Right kidney (tissue), 1 donor: ENCODE measurements around the gene ZBTB7A.

Source experiments
- DNase-seq: peaks from one replicate; pipeline ENCODE4 v3.0.0-alpha.2; 2016

The ZBTB7A gene

DNA sequence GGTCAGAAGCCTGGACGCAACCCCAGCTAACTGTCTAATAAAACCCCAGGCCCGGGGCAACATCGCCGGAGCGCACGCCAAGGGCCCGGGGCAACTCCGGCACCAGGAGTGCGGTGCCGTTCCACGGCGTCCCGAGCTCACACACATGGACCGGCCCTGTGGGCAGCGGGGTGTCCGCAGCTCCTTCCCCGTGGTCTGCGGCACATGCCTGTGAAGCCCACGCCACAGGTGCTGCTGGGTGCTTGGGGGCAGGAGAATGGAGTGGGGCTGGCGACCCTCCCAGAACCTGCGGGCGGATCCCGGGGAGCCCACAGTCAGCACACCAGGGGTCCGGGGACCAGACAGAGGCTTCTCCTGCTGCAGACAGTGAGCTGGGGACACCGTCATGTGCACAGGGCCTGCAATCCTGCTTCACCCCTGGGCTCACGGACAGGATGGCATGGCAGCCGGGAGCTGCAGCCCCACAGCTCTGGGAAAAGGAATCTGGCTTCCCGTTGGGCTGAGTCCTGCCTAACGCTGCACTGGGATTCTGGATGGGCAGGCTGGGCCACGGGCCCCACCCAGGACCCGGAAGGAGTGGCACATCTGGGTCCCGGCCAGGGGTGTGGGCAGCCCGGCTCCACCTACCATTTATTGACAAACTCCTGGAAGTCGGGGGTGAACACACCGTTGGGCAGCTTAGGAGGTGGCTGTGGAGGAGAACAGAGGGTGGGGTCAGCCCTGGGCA lies 28.2 kb upstream of the ZBTB7A start:
- no peak for DNase-seq

DNA sequence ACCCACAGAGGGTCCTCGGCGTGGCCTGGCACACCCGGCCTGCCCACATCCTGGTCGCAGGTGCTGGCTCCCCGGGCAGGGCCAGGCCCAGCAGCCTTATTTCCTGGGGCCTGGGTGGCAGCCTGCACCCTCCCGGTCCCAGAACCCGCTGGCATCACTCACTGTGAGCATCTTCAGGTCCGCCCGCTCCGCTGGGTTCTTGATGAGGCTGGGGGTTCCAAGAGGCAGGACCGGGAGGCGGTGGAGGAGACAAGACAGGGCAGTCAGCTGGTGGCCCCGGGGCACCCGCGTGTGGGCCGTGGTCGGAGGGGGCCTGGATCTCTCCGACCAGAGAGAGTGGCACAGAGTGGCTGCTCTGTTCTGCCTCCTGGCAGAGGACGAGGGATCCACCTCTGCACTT lies 27.6 kb upstream of the ZBTB7A start:
- DNase-seq, result no peak

DNA sequence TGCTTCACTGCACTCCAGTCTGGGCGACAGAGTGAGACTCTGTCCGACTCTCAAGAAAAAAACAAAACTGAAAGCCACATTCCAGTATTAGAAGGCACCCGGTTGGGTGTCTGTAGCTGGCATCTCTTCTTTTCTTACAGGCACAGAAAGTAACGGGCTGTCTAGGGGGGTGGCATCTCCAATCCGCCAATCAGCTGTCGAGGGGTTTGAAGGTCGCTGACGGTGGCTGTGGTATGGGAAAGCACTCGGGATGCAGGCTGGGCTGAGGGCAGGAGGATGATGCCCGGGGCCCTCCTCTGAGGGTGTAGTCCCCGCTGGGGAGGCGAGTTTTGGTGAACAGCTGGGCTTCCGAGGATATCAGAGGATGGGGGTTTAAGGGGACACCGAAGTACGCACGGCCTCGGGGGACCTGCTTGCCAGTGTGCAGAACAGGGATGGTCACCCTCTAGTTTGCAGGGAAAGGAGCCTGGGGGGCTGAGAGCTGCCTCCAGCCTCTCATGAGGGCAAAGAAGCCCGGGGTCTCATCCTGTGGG lies 27.0 kb upstream of the ZBTB7A start:
- no peak for DNase-seq

DNA sequence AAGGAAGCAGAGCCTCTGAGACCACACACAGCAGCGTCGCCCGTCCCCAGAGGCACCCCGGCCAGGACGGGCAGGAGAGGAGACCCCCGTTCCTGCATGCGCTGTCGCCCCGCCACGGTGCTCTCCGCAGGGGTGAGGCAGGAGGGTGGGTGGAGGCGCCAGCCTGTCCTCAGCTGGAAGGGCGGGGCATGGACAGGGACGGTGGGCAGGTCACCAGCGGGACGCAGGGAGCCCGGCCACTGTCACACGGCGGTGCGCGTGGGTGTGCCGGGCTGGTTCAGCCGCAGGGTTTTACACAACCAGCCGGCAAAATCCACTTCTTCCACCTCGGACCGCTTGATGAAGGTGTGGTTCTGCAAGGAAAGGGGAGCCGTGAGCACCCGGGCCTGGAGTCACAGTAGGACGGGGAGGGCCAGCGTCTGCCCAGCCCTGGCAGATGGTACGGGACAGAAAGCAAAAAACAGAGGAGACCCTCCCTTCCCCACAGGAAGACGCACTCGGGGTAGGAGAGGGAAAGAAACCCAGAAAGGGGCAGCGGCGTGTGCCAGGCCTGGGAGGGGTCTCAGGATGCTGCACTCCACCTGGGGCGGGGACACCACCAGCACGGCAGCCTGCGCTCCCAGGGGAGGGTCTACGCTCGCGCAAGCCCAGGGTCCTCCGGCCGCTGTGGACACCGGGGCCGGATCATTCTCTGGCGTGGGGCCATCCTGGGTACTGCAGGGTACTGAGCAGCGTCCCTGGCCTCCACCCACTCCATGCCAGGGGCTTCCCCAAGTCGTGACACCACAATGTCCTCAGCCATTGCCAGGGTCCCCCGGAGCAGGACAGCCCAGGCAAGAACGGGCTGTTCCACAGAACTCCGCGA lies 23.9 kb upstream of the ZBTB7A start:
- DNase-seq, result no peak

DNA sequence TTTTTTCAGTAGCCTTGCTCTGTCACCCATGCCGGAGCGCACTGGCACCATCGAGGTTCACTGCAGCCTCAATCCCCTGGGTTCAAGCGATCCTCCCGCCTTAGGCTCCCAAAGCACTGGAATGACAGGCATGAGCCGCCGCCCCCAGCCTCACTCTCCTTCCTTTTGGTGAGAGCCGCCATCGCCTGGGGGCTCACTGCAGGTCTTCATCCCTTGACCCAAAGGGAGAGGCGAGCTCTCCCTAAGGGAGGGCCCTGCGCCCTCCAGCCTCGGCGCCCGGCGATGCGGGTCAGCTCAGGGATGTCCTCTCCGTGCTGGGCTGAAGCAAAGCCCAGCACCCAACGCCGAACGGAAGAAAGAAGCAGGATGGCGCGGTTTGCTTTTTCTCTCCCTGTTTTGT lies 23.2 kb upstream of the ZBTB7A start:
- DNase-seq, result no peak

DNA sequence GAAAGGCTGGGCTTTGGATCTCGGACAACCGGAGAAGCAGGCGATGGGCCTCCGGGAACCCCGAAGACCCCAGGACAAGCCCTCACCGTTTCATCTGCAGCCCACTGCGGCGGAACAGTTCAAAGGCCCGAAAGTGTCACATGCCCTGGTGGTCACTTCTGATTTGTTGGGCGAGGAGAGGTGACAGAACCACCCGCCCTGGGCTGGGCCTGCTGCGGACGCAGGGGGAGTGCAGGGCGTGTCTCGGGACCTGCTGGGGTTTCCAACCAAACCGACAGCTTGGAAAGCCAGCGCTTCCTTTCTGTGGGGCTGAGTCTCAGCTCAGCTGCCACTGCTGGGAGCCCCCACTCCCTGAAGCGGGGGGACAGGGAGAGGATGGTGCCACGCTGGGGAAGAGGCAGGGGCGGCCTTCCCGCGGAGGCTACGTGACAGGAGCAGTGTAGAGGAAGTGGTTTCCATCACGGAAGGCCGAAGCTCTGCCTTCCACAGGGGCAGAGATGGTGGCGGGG lies 22.8 kb upstream of the ZBTB7A start:
- DNase-seq, result no peak

DNA sequence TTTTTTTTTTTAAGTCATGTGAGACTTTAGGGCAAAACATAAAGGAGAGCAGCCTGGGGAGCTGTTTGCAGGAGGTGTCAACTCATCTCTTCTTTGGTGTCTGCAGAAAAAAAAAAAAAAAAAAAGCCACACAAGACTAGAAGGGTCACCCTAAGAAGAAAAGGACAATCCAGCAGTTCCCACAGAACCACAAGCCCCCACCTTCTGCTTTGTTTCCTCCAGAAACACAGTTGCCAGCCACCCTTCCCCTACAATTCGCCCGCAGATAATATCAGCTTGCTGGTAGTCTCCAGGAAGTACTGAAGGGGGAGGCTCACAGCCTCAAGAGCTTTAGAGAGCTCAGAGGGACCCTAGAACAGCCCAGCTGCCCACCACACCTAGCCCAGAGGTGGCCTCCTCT lies 22.3 kb upstream of the ZBTB7A start:
- DNase-seq, result no peak

DNA sequence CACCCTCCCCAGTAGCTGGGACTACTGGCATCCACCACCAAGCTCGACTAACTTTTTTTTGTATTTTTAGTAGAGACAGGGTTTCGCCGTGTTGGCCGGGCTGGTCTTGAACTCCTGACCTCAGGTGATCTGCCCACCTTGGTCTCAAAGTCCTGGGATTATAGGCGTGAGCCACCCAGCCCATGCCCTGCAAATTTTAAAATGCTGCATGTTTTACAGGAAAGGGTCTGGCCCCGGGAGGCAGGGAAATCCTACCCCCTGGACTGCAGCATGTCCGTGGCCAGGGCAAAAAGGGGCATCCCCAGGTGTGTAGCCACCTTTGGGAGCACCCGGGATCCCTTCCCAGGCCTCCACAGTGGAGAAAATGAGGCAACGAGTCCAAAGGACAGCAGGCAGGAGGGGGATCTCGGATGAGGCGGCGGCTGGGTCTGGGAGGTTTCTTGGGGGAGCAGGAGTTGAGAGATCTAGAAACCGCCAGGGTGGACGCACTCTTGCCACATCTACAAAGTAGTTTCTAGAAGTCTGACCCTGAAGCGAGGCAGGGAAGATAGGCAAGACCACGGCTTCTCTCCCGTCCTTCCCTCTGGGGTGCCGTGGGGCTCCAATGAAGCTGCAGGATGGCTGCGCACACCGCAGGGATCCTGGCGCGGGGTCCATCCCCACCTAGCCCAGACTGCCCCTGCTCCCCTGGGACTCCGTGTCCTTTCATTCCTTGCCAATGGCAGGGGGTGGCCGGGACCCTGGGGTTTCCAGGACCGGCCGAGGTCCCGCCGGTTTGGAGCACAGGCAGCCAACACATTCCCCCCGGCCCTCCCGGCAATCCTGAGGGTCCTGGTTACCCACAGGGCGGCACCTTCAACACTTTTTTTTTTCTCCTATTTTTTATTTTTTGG lies 21.3 kb upstream of the ZBTB7A start:
- no peak for DNase-seq

DNA sequence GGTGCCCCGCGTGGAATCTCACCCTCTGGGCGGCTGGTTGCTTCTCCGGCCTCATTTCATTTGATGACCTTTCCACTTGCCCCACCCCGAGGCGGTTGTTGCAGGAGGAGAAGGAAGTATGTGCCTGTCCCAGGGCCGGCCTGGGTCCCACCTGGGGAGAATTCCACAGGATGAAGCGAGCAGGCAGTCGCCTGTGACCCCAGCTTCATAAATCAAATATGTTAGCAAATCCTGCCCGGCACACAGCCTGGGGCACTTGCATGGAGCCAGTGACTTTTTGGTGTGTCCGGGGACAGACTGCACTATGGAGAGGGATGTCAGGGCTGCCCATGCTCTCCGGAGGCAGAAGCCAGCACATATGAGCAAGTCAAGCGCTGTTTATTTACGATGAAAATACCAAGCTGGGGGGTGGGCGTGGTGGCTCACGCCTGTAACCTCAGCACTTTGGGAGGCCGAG lies 19.7 kb upstream of the ZBTB7A start:
- no peak for DNase-seq

DNA sequence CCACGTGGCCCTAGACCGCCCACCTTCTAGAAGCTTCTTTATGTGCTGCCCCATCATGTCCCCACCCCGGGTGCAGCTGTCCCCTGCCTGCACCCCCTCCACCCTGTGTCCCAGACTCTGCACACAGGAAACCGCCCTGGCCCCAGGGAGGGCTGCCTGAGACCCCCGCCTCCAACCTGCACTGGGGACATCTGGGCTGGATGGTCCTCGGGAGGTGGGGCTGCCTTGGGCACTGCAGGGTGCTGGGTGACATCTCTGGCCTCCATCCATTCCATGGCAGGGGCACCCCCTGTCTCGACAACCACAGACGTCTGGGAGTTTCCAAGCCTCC lies 17.8 kb upstream of the ZBTB7A start:
- no peak for DNase-seq

DNA sequence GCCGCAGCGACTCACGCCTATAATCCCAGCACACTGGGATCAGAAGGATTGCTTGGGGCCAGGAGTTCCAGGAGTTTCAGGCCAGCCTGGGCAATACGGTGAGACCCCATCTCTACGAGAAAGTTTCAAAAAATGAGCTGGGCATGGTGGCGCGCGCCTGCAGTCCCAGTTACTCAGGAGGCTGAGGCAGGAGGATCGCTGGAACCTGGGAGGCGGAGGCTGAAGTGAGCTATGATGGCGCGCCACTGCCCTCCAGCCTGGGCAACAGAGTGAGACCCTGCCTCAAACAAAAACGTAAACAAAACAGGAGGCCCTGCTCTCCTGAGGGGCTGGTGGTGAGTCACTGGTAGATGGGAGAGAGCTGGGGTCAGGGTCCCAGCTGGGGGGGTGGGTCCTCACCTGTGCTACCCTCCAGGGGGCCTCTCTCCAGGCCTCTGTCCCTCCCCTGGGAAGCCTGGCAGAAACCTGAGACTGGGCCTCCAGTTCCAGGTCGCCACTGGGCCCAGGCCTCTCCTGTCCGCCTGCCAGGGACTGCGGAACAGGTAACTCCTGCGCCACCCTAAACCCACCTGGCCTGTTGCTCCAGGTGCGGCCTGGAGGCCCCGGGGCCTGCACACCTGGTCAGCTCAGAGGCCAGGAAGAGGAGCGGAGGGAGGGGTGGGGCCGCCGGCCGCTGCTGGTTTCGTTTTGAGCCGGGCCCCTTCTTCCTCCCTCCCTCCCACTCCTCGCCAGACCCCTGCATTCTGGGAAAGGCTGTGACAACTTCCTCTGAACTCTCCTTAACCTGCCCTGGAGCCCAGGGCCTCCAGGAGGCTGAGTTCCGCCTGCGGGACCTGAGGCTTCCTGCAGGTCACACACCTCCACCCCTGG lies 17.2 kb upstream of the ZBTB7A start:
- peak; percentile 67 for DNase-seq

DNA sequence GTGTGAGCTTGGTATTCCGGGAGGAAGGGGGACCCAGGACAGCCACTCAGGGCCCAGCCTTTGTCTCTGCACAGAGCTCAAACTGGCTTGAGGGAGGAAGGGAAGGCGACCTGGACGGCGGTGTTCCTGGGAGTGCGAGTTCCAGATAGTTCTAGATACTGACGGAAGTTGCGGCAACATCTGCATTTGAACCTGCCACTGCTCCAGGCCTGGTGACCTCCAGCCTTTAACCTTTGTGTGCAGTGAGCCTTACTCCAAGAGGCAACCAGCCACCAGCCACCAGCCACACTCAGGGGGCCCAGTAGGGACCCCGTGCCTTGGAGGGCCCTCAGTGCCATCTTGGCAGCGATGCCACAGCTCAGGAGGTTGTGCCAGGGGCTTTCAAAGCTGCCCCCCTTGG lies 15.5 kb upstream of the ZBTB7A start:
- no peak for DNase-seq

DNA sequence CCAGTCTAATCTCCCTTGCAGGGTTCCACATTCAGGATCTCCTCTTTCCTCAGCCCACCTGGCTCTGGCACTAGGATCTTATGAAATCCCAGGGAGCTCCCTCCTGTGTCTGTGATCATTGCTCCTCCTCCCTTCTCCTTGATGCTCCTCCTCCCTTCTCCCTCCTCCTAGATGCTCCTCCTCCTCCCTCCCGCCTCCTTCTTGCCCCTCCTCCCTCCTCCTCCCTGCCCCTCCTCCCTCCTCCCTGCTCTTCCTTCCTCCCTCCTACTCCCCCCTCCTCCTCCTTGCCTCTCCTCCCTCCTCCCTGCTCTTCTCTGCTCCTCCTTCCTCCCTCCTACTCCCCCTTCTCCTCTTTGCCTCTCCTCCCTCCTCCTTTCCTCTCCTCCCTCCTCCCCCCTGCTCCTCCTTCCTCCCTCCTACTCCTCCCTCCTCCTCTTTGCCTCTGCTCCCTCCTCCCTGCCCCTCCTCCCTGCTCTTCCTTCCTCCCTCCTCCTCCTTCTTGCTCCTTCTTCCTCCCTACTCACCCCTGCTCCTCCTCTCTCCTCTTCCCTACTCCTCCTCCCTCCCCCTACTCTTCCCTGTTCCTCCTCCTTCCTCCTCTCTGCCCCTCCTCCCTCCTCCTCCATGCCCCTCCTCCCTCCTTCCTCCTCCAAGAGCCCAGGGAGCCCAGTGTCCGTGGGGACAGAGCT lies 14.9 kb upstream of the ZBTB7A start:
- DNase-seq, result no peak

DNA sequence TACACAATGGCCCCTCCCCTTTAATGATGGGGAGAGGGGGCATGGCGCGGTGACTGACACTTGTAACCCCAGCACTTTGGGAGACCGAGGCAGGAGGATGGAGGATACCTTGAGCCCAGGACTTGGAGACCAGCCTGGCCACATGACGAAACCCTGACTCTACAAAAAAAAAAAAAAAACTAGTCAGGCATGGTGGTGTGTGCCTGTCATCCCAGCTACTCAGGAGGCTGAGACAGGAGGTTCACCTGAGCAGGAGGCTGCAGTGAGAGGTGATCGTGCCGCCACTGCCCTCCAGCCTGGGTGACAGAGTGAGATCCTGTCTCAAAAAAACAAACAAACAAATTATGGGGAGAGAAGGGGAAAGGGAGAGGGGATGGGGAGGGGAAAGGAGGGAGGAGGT lies 13.8 kb upstream of the ZBTB7A start:
- DNase-seq, result no peak

DNA sequence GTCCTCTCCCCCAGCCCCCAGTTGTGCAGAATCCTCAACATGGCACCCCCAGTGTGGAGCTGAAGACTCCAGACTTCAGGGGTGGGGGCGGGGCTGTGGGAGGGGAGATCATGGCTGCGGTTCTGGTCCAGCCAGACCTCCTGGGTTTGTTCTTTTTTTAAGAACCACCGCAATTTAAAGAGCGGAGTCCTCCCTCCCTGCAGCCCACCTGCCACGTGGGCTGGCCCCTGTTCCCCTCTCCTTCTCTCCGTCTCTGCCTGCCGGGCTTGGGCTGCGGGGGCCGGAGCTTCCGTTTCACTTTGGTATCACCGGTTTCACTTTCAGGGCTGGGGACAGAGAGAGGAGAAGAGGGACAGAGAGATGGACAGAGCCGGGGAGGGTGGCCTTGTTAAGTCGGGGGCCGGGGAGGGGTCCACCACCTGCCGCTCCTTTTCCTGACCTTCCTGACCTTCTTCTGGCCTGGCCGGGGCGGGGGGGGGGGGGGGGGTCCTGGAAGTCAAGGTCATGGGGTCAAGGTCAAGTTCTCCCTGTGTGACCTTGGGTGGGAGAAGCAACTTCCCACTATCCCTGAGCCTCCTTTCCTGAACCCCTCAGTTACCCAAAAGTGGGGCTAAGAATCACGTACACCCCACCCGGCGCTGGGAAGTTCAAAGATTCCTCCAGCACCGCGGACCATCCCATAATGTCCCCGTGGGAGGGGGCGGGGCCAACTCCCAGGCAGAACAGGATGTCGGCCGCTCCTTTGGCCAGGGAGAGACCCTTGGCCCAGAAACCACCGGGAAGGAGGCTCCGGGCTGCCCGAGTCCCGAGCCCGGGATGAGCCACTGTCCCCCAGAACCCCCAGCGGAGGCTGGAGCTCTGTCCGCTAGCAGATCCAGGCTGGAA lies 11.3 kb upstream of the ZBTB7A start:
- DNase-seq, result peak; percentile 62

DNA sequence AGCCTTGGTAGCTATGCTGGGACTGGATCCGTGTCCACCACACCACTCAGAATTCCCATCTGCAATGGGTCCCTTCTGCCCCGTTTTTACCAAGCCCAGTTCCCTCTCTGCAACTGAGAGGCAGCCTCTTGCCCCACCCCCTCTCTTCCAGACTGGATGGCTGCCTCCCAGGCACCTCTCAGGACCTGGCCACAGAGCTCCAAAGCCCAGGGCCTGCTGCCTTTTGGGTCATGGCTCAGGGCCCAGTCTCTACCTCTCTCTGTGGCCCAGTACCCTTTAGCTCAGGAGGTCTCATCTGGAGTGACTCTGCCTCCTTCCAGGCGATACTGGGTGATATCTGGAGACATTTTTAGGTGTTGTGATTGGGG lies 10.3 kb upstream of the ZBTB7A start:
- no peak for DNase-seq

DNA sequence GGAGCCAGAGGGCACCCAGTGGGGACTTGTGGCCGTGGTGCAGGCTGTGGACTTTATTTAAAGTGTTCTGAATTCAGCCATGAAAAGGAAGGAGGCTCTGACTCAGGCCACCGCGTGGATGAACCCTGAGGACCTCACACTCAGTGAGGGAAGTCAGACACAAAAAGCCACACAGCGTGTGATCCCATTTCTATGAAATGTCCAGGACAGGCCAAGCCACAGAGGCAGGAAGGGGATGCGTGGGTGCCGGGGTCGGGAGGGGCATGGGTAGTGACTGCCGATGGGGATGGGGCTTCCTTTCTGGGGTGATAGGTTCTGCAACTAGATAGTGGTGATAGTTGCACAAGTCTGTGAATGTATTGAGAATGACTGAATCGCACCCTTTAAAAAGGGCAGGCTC lies 8.7 kb upstream of the ZBTB7A start:
- DNase-seq, result no peak

DNA sequence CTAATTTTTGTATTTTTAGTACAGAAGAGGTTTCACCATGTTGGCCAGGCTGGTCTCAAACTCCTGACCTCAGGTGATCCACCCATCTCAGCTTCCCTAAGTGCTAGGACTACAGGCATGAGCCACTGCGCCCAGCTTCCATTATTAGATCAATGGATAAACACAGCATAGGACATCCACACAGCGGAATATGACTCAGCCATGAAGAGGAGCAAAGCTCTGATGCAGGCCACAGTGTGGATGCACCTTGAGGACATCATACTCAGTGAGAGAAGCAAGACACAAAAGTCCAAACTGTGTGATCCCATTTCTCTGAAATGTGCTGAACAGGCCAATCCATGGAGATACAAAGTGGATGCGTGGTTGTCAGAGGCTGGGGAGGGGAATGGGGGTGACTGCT lies 4.9 kb upstream of the ZBTB7A start:
- DNase-seq, result no peak

DNA sequence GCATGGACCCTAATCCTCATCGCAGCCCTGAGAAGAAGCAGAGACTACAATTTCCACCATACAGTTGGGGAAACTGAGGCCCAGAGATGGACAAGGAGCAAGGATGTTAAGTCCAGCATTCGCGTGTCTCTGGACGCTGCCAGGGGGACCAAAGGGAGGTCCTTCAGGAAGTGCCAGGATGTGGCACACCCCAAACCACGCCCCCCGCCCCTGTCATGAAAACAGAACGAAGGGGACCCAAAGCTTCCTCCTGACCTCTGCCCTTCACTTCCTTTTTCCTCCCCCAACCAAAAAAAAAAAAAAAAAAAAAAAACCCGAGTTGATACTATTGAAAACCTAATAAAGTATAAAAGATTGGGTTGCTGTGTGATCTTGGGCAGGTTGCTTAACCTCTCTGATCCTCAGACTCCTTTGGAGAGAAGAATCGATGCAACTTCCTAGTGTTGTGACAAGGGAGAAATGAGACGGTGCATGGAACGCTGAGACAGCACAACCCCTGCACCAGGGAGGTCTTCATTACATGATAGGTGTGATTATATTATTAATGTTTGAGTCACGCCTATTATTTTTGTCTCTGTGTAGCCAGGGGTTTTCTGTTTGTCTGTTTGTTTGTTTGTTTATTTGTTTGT lies 2.7 kb upstream of the ZBTB7A start:
- DNase-seq, result no peak
